ENCODE results near the gene FSD1L.
"Not testable (repeated sequence)": the region's sequence is repeated elsewhere in the genome, so short reads cannot be mapped to it uniquely, and the experiment has no call there.

Gene FSD1L

GRCh38 chr9:105557804-105558610, 110.2 kb downstream of the FSD1L start, which contains the start of gene FKTN:
Gene FKTN, plus strand, starts transcription at chr9:105558131. Its CDS starts 16,902 bp downstream, at chr9:105575033.
- DNase-seq (ENCODE audit: low spot score) = peak; percentile 92

GRCh38 chr9:105572455-105572854, 124.6 kb downstream of the FSD1L start:
- DNase-seq (ENCODE audit: low spot score) = no peak

- not testable (repeated sequence) for DNase-seq (ENCODE audit: low spot score)
Observed at GRCh38 chr9:105579952-105580351, 132.1 kb downstream of the FSD1L start.

GRCh38 chr9:105581550-105581949, 133.7 kb downstream of the FSD1L start:
- DNase-seq (ENCODE audit: low spot score) = not testable (repeated sequence)

- DNase-seq (ENCODE audit: low spot score) = no peak
Observed at GRCh38 chr9:105593145-105593544, 145.3 kb downstream of the FSD1L start.
